IMR-90 (cell line): Measurements from ENCODE around the gene BRF1. TPM values are rescaled to one million over a fixed set of nuclear protein-coding genes. Genes with fewer than 3 reads are reported as not detected.

Experiments used
- ATAC-seq: fragments of 200-7000 bp; cut with Tn5 transposase; 2 replicates; pipeline ENCODE4 v1.9.1; 2020; ENCODE audit warnings: low read depth, mild to moderate bottlenecking, moderate library complexity
- BruUV-seq: library from RNA; stranded (reverse); fragments of 400-500 nt; replicated peaks from 2 replicates; lab custom pipeline; 2021; lab: Mats Ljungman, UMichigan
- CTCF ChIA-PET: fragments of 300-600 bp; formaldehyde crosslinking; extraction: SDS; loops from one replicate; lab custom pipeline; 2021; ENCODE audit warnings: antibody characterized with exemption; lab: Yijun Ruan, JAX
- POLR2A ChIA-PET: fragments of 300-600 bp; sonication (Branson Sonifier 250); formaldehyde crosslinking; loops from one replicate; lab custom pipeline; 2022; ENCODE audit warnings: antibody characterized with exemption; ENCODE audit not compliant: unreplicated experiment; lab: Charles Lee
- DNase-seq: peaks from one replicate; pipeline ENCODE4 v3.0.0; 2013
- H2AFZ ChIP-seq: replicated peaks from 2 replicates; pipeline ENCODE3; 2013; ENCODE audit warnings: low read length, mild to moderate bottlenecking; ENCODE audit not compliant: poor library complexity
- H2AK5ac ChIP-seq: 2 replicates; pipeline ENCODE4 v1.6.1; 2013; ENCODE audit warnings: low read depth, low read length, inconsistent platforms
- H2AK9ac ChIP-seq: replicated peaks from 2 replicates; pipeline ENCODE3; 2013; ENCODE audit warnings: mild to moderate bottlenecking, low read depth, low read length, moderate library complexity; ENCODE audit not compliant: poor library complexity
- H2BK120ac ChIP-seq: 2 replicates; pipeline ENCODE4 v1.6.1; 2013; ENCODE audit warnings: low read depth, low read length, inconsistent platforms
- H2BK15ac ChIP-seq: 3 replicates; pipeline ENCODE4 v1.6.1; 2013; ENCODE audit warnings: low read depth, low read length, inconsistent platforms
- H2BK20ac ChIP-seq: 2 replicates; pipeline ENCODE4 v1.6.1; 2013; ENCODE audit warnings: low read depth, mild to moderate bottlenecking, inconsistent platforms, low read length, moderate library complexity
- H2BK5ac ChIP-seq: 2 replicates; pipeline ENCODE4 v1.6.1; 2013; ENCODE audit warnings: mild to moderate bottlenecking, low read depth, low read length, inconsistent platforms; ENCODE audit not compliant: poor library complexity, severe bottlenecking
- H3K14ac ChIP-seq: replicated peaks from 2 replicates; pipeline ENCODE4 v1.6.1; 2013; ENCODE audit warnings: low read depth, low read length, inconsistent platforms
- H3K18ac ChIP-seq: 2 replicates; pipeline ENCODE4 v1.6.1; 2013; ENCODE audit warnings: low read depth, low read length, control low read depth
- H3K23ac ChIP-seq: 2 replicates; pipeline ENCODE4 v1.6.1; 2013; ENCODE audit warnings: low read depth, low read length, inconsistent platforms
- H3K27ac ChIP-seq: 2 replicates; pipeline ENCODE4 v1.5.1; 2013; ENCODE audit warnings: mild to moderate bottlenecking, control low read depth, low read length; ENCODE audit not compliant: insufficient read depth
- H3K27me3 ChIP-seq: 2 replicates; pipeline ENCODE4 v1.6.1; 2013; ENCODE audit warnings: low read length; ENCODE audit not compliant: control insufficient read depth, insufficient read depth
- H3K36me3 ChIP-seq: 2 replicates; pipeline ENCODE4 v1.6.1; 2013; ENCODE audit warnings: low read length, mixed read lengths; ENCODE audit not compliant: control insufficient read depth, insufficient read depth
- H3K4ac ChIP-seq: 2 replicates; pipeline ENCODE4 v1.6.1; 2013; ENCODE audit warnings: low read depth, low read length, inconsistent platforms
- H3K4me1 ChIP-seq: 2 replicates; pipeline ENCODE4 v1.6.1; 2013; ENCODE audit warnings: low read length, mixed read lengths; ENCODE audit not compliant: control insufficient read depth, insufficient read depth
- H3K4me2 ChIP-seq: 2 replicates; pipeline ENCODE4 v1.6.1; 2013; ENCODE audit warnings: low read depth, mild to moderate bottlenecking, control low read depth, low read length, moderate library complexity
- H3K4me3 ChIP-seq: 2 replicates; pipeline ENCODE4 v1.5.1; 2013; ENCODE audit warnings: low read depth, mild to moderate bottlenecking, control low read depth, low read length, moderate library complexity; ENCODE audit not compliant: insufficient read depth
- H3K56ac ChIP-seq: 2 replicates; pipeline ENCODE4 v1.6.1; 2013; ENCODE audit warnings: low read length, inconsistent platforms; ENCODE audit not compliant: insufficient read depth; ENCODE audit errors: extremely low read depth
- H3K79me1 ChIP-seq, 2 experiments: 2 replicates each; pipeline ENCODE4 v1.6.1; 2013; ENCODE audit warnings: low read length in 2 of 2, inconsistent platforms in 1 of 2, low read depth in 1 of 2
- H3K9ac ChIP-seq: 2 replicates; pipeline ENCODE4 v1.6.1; 2013; ENCODE audit warnings: low read depth, low read length, control low read depth
- H3K9me1 ChIP-seq: 2 replicates; pipeline ENCODE4 v1.6.1; 2013; ENCODE audit warnings: low read length, inconsistent platforms; ENCODE audit not compliant: insufficient read depth
- H3K9me3 ChIP-seq: 2 replicates; pipeline ENCODE4 v1.6.1; 2013; ENCODE audit warnings: low read length; ENCODE audit not compliant: control insufficient read depth, insufficient read depth
- H4K20me1 ChIP-seq: 2 replicates; pipeline ENCODE4 v1.6.1; 2013; ENCODE audit warnings: low read length, inconsistent platforms; ENCODE audit not compliant: insufficient read depth
- H4K5ac ChIP-seq: 2 replicates; pipeline ENCODE4 v1.6.1; 2013; ENCODE audit warnings: mild to moderate bottlenecking, low read depth, low read length, control low read depth
- H4K8ac ChIP-seq, 2 experiments: 2 replicates each; pipeline ENCODE4 v1.6.1; 2013; ENCODE audit warnings: low read depth in 2 of 2, low read length in 2 of 2, control low read depth in 1 of 2, inconsistent platforms in 1 of 2
- H4K91ac ChIP-seq: 2 replicates; pipeline ENCODE4 v1.6.1; 2013; ENCODE audit warnings: low read depth, low read length, inconsistent platforms; ENCODE audit not compliant: insufficient read depth
- CEBPB ChIP-seq: IDR thresholded peaks from 2 replicates; pipeline ENCODE4 v1.6.1; 2012; ENCODE audit warnings: low read depth, low read length, improper control_type of control experiment
- CHD1 ChIP-seq: IDR thresholded peaks from 2 replicates; pipeline ENCODE4 v1.6.1; 2012; ENCODE audit warnings: low read depth, low read length, improper control_type of control experiment
- CTCF ChIP-seq: conservative IDR thresholded peaks from 2 replicates; pipeline ENCODE4 v1.5.1; 2012; ENCODE audit warnings: mild to moderate bottlenecking, low read depth, low read length, improper control_type of control experiment
- MAZ ChIP-seq: IDR thresholded peaks from 2 replicates; pipeline ENCODE4 v1.6.1; 2012; ENCODE audit warnings: low read depth, mild to moderate bottlenecking, low read length, improper control_type of control experiment, moderate library complexity, borderline replicate concordance
- MXI1 ChIP-seq: IDR thresholded peaks from 2 replicates; pipeline ENCODE4 v1.6.1; 2012; ENCODE audit warnings: low read depth, mild to moderate bottlenecking, low read length, moderate library complexity, borderline replicate concordance
- POLR2A ChIP-seq: IDR thresholded peaks from 2 replicates; pipeline ENCODE4 v1.6.1; 2012; ENCODE audit warnings: mild to moderate bottlenecking, low read depth, low read length
- RAD21 ChIP-seq: IDR thresholded peaks from 2 replicates; pipeline ENCODE4 v1.6.1; 2012; ENCODE audit warnings: low read length, improper control_type of control experiment
- RCOR1 ChIP-seq: IDR thresholded peaks from 2 replicates; pipeline ENCODE4 v1.6.1; 2012; ENCODE audit warnings: mild to moderate bottlenecking, low read length, improper control_type of control experiment; ENCODE audit not compliant: insufficient replicate concordance
- WGBS, 2 experiments: methylation state at CpG; one replicate each; pipeline versions ENCODE4 v1.1.5 to v1.1.7; 2013; ENCODE audit warnings: missing lambda C conversion rate in 2 of 2; ENCODE audit not compliant: insufficient read length in 1 of 2; ENCODE audit errors: extremely low coverage in 2 of 2; 5-methylcytosine and 5-hydroxymethylcytosine counted together
- dilution Hi-C: fragments of 300-500 bp; cut with HindIII; formaldehyde crosslinking; loops from one replicate; pipeline ENCODE4 v1.14.3; 2018; ENCODE audit warnings: low sequenced_read_pairs; ENCODE audit not compliant: unreplicated experiment
- in situ Hi-C: fragments of 300-500 bp; cut with MboI; formaldehyde crosslinking; loops from 3 replicates; pipeline ENCODE4 v1.14.3; 2019; ENCODE audit warnings: low sequenced_read_pairs, inconsistent platforms, mixed read lengths
- intact Hi-C: fragments of 100-400 bp; cut with micrococcal nuclease; formaldehyde crosslinking; loops from 2 replicates; pipeline ENCODE4 v1.10.0; 2022
- polyA plus RNA-seq, 3 experiments: library from polyadenylated mRNA; depleted of rRNA; stranded (reverse); fragments of >200 nt; gene quantifications; 2 replicates each; pipeline ENCODE4 v1.2.3, GENCODE V29; 2012; ENCODE audit warnings: low replicate concordance in 1 of 3
- total RNA-seq: library from RNA; depleted of rRNA; stranded (reverse); fragments of >200 nt; gene quantifications from 2 replicates; pipeline ENCODE4 v1.2.3, GENCODE V29; 2012

Gene BRF1
- total and polyA plus RNA-seq, 2 of the 4 experiments (the other 2 are of a cell fraction) = 12.4 to 16.7 TPM

- Histone ChIP-seq H2BK120ac (no peak overlapping the region), H3K4me2 (no peak overlapping the region), H3K27me3 (peaks cover 17% of the 10 kb centered on the region; the same call in 1 of the 2 replicates), H4K5ac (no peak overlapping the region), H2AK5ac (no peak overlapping the region), H3K18ac (no peak overlapping the region), H2BK5ac (no peak overlapping the region), H3K79me1 (no peaks in the 10 kb centered on the region), H3K27ac (no peak overlapping the region), H3K56ac (no peak overlapping the region), H3K9me3 (peaks cover 8% of the 10 kb centered on the region; the same call in 1 of the 2 replicates), H2BK20ac (no peak overlapping the region), H4K8ac (no peak overlapping the region), H2AFZ (no peak overlapping the region), H3K23ac (no peak overlapping the region), H2AK9ac (no peak overlapping the region), H3K9ac (no peak overlapping the region), H4K91ac (no peak overlapping the region), H3K4ac (no peak overlapping the region), H4K20me1 (no peaks in the 10 kb centered on the region), H3K9me1 (no peaks in the 10 kb centered on the region), H3K4me3 (no peak overlapping the region), H3K36me3 (no peaks in the 10 kb centered on the region), H3K4me1 (no peaks in the 10 kb centered on the region), H2BK15ac (no peak overlapping the region), H3K14ac (no peak overlapping the region)
- intact Hi-C loops = no loop called here
- in situ Hi-C loops = no loop called here
- no peak for DNase-seq
- 40% methylated on average over 1 of the region's 4 CpGs; no CpG with 5 or more reads in 1 of the 2 experiments for WGBS, 2 experiments
- TF ChIP-seq RCOR1 = no peak
- no peak for TF ChIP-seq MXI1
- TF ChIP-seq RAD21 = no peak
- no peak for TF ChIP-seq MAZ
- no peak for TF ChIP-seq CEBPB
- TF ChIP-seq CHD1 = no peak
- no peak for TF ChIP-seq CTCF
- TF ChIP-seq POLR2A = no peak
- BruUV-seq = no TSS peak
- dilution Hi-C loops = no loop called here
- no peak for ATAC-seq
- ChIA-PET CTCF (no interaction called here), POLR2A (no interaction called here)
These were observed 114.8 kb downstream of the BRF1 start for GRCh38 chr14:105185973-105186372.
